Measurements from ENCODE around the gene BLVRA. TPM values are rescaled to one million over a fixed set of nuclear protein-coding genes. Genes with fewer than 3 reads are reported as not detected.

BLVRA gene
- polyA plus RNA-seq, 5 donors = 40.5 to 49.2 (median 43.4) TPM

DNA sequence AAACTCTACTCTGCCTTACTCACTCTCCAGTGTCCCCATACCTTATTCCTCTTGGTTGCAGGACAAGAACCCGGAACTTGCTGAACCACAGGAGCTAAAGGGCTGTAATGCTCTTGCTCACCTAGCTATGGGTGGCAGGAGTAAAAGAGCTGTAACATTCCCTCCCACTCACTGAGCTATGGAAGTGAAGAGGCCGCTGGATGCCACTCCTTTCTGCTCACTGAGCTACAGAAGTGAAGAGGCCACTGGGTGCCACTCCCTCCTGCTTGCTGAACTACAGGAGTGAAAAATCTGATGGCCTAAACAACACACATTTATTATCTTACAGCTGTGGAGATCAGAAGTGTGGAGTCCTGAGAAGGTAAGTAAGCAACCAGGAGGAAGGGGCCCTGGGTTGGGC lies 93.3 kb downstream of the BLVRA start:
- no peak for DNase-seq

DNA sequence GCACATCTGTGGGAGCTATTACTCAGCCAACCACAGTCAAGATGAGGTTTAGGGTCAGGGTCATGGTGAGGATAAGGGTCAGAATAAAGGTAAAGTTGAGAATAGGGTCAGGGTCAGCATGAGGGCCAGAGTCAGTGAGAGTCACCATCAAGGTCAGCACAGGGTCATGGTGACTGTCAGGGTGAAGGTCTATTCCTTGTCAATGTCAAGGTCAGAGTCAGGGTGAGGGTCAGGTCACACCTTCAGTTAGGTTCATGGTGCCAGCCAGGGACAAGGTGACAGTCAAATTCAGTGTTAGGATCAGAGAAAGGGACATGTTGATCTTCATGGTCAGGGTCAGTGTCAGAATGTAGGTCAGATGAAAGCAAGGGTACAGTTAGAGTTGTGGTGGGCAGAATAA lies 96.7 kb downstream of the BLVRA start:
- DNase-seq = no peak

DNA sequence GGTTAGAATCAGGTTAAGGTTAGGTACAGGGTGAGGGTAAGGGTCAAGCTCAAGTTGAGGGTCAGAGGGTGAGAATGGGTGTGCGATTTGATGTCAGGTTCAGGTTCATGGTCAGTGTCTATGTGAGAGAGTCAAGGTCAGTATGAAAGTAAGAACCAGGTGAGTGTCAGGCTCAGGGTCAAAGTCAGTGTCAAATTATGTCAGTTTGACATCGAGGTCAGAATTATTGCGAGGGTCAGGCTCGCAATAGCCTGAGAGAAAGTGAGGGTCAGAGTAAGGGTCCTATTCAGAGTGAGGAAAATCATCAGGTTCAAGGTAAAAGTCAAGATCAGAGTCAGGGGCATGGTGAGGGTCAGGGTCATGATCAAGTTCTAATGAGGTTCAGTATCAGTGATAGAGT lies 97.8 kb downstream of the BLVRA start:
- no peak for DNase-seq

Other genes with a start within 250 kb of the BLVRA start
- 10 to 100 TPM; 21.7 to 32.9 (median 31.4) TPM for gene STK17A, start 175.6 kb upstream of the BLVRA start, polyA plus RNA-seq (ENCODE audit: insufficient read depth in 1 of 5, insufficient read length in 5 of 5, low replicate concordance in 1 of 5)
- gene COA1, start 29.2 kb upstream of the BLVRA start, polyA plus RNA-seq (ENCODE audit: insufficient read depth in 1 of 5, insufficient read length in 5 of 5, low replicate concordance in 1 of 5) = 10 to 100 TPM; 57.6 to 82.4 (median 80.1) TPM
- gene MRPS24, start 110.8 kb downstream of the BLVRA start, polyA plus RNA-seq (ENCODE audit: insufficient read depth in 1 of 5, insufficient read length in 5 of 5, low replicate concordance in 1 of 5) = 10 to 100 TPM; 47.9 to 88.1 (median 57.2) TPM
- 10 to 100 TPM; 28.6 to 33.9 (median 29.0) TPM for gene URGCP, start 147.9 kb downstream of the BLVRA start, polyA plus RNA-seq (ENCODE audit: insufficient read depth in 1 of 5, insufficient read length in 5 of 5, low replicate concordance in 1 of 5)
- gene UBE2D4, start 167.8 kb downstream of the BLVRA start, polyA plus RNA-seq (ENCODE audit: insufficient read depth in 1 of 5, insufficient read length in 5 of 5, low replicate concordance in 1 of 5) = 10 to 100 TPM; 13.0 to 21.0 (median 15.0) TPM
- 1 to 10 TPM in 4 of 5 donors, under 1 TPM in 1; 0.73 to 2.1 (median 1.8) TPM for gene SPDYE1, start 239.2 kb downstream of the BLVRA start, polyA plus RNA-seq (ENCODE audit: insufficient read depth in 1 of 5, insufficient read length in 5 of 5, low replicate concordance in 1 of 5)